Activated B cell treated with CpG ODN at 0.5 μM for 24 hours (primary cell): ENCODE data around the gene PDLIM4. TPM values are rescaled to one million over a fixed set of nuclear protein-coding genes. Genes with fewer than 3 reads are reported as not detected.

ENCODE experiments used
- ATAC-seq: fragments of 200-7000 bp; cut with Tn5 transposase; one replicate; pipeline ENCODE4 v1.10.0; 2021; ENCODE audit warnings: low read depth, mild to moderate bottlenecking, moderate library complexity
- CTCF ChIA-PET: fragments of 350-600 bp; sonication (Branson Sonifier 250); formaldehyde crosslinking; loops from one replicate; lab custom pipeline; 2021; ENCODE audit warnings: antibody characterized with exemption; lab: Charles Lee
- POLR2A ChIA-PET: fragments of 350-600 bp; sonication (Branson Sonifier 250); formaldehyde crosslinking; loops from one replicate; lab custom pipeline; 2021; ENCODE audit warnings: antibody characterized with exemption; lab: Charles Lee
- DNase-seq: peaks from one replicate; pipeline ENCODE4 v3.0.0; 2022
- H3K27ac Mint-ChIP-seq: one replicate; pipeline ENCODE4 v1.8.0; 2020; ENCODE audit warnings: mixed read lengths
- H3K27me3 Mint-ChIP-seq: one replicate; pipeline ENCODE4 v1.8.0; 2021; ENCODE audit warnings: mixed read lengths
- H3K36me3 Mint-ChIP-seq: one replicate; pipeline ENCODE4 v1.8.0; 2021; ENCODE audit warnings: low read depth, mixed read lengths
- H3K4me1 Mint-ChIP-seq: one replicate; pipeline ENCODE4 v1.8.0; 2021; ENCODE audit warnings: mixed read lengths
- H3K4me3 Mint-ChIP-seq: one replicate; pipeline ENCODE4 v1.8.0; 2020; ENCODE audit warnings: mild to moderate bottlenecking, mixed read lengths
- H3K9me3 Mint-ChIP-seq: one replicate; pipeline ENCODE4 v1.8.0; 2020; ENCODE audit warnings: mixed read lengths
- intact Hi-C: fragments of 100-400 bp; cut with micrococcal nuclease; formaldehyde crosslinking; loops from one replicate; pipeline ENCODE4 v1.15.1; 2024
- total RNA-seq: library from RNA; stranded (reverse); gene quantifications from 2 replicates; pipeline ENCODE4 v1.2.3, GENCODE V29; 2022
- TF ChIP-seq, protein P1 (sequence below): fragments of 200-600 bp; IDR thresholded peaks from one replicate; pipeline ENCODE4 v1.8.0; 2022; ENCODE audit warnings: antibody characterized with exemption, mild to moderate bottlenecking

PDLIM4 gene
- total RNA-seq, 1 donor from 2014 or later: not detected

- Mint-ChIP-seq H3K4me1 (peaks cover 15% of the 10 kb centered on the region), H3K4me3 (peak overlapping the region; percentile 87), H3K27me3 (peaks cover 34% of the 10 kb centered on the region), H3K36me3 (no peaks in the 10 kb centered on the region), H3K9me3 (no peaks in the 10 kb centered on the region), H3K27ac (peak overlapping the region; percentile 76)
- peak; percentile 56 for DNase-seq
- TF ChIP-seq, protein P1, sequence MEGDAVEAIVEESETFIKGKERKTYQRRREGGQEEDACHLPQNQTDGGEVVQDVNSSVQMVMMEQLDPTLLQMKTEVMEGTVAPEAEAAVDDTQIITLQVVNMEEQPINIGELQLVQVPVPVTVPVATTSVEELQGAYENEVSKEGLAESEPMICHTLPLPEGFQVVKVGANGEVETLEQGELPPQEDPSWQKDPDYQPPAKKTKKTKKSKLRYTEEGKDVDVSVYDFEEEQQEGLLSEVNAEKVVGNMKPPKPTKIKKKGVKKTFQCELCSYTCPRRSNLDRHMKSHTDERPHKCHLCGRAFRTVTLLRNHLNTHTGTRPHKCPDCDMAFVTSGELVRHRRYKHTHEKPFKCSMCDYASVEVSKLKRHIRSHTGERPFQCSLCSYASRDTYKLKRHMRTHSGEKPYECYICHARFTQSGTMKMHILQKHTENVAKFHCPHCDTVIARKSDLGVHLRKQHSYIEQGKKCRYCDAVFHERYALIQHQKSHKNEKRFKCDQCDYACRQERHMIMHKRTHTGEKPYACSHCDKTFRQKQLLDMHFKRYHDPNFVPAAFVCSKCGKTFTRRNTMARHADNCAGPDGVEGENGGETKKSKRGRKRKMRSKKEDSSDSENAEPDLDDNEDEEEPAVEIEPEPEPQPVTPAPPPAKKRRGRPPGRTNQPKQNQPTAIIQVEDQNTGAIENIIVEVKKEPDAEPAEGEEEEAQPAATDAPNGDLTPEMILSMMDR: no peak
- CTCF ChIA-PET: interaction anchor here (1.3 to 2.0 kb wide), 4 partner anchors 21 to 527 kb away, joined by 3 to 8 read pairs (median 6); partner anchors contain the start of gene SLC22A5
- peak; percentile 43 for ATAC-seq
- POLR2A ChIA-PET: interaction anchor here (1.0 to 2.3 kb wide), 7 partner anchors 24 to 203 kb away, joined by 3 to 18 read pairs (median 9); partner anchors contain the start of genes IRF1 and SLC22A5
- intact Hi-C loops: loop anchor here (5.0 kb wide), 4 partner anchors 56 to 656 kb away; partner anchors contain the start of gene RAPGEF6
Observed at GRCh38 chr5:132293066-132293991, 35.8 kb downstream of the PDLIM4 start.

DNA sequence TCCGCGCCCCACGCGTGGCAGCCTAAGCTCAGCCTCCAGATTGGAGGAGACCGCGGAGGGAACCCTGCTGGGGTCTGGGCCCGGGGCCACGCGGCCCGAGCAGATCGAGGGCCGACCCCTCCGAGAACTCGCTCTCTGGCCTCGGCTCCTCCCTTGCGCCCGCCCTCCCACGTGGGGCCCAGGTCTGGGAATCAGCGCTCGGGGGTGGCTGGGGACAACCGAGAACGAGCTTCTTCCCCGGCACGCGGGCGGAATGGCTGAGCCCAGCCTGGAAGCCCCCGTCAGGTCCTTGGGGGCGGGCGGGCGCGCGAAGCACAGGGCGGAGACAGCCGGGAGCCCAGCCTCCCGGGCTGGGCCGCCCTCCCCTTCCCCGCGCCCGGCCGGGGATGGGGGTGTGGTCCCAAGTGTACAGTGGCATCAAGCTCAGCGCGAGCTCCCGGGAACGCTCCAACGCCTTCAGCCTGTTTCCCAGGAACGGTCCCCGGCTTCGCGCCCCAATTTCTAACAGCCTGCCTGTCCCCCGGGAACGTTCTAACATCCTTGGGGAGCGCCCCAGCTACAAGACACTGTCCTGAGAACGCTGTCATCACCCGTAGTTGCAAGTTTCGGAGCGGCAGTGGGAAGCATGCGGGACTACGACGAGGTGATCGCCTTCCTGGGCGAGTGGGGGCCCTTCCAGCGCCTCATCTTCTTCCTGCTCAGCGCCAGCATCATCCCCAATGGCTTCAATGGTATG, 36.7 kb downstream of the PDLIM4 start, which contains the start of gene SLC22A4:
Gene SLC22A4, plus strand, starts transcription at position 403 of the 736 bp plus-strand sequence. Its CDS starts 223 bp downstream, at position 626.
- peak within 1 kb of the TSS; percentile 87 for H3K4me3 Mint-ChIP-seq
- POLR2A ChIA-PET: interaction anchor here (0.6 to 2.3 kb wide), 8 partner anchors 25 to 646 kb away, joined by 3 to 18 read pairs (median 7); partner anchors contain the start of genes IRF1 and SLC22A5
- intact Hi-C loops: loop anchor here (1.0 to 5.0 kb wide), 8 partner anchors 22 to 657 kb away; partner anchors contain the start of genes RAPGEF6 and SLC22A5
- peaks cover 15% of the 10 kb centered on the region for H3K4me1 Mint-ChIP-seq
- TF ChIP-seq, protein P1: no peak
- peaks cover 29% of the 10 kb centered on the region for H3K27me3 Mint-ChIP-seq
- H3K27ac Mint-ChIP-seq: peak within 1 kb of the TSS; percentile 76
- peak; percentile 85 for ATAC-seq
- CTCF ChIA-PET: interaction anchor here (1.3 to 2.0 kb wide), 3 partner anchors 22 to 526 kb away, joined by 3 to 8 read pairs (median 6); partner anchors contain the start of gene SLC22A5
- no peaks in the 10 kb centered on the region for H3K9me3 Mint-ChIP-seq
- no peaks in the 10 kb centered on the region for H3K36me3 Mint-ChIP-seq
- DNase-seq: peak; percentile 72

DNA sequence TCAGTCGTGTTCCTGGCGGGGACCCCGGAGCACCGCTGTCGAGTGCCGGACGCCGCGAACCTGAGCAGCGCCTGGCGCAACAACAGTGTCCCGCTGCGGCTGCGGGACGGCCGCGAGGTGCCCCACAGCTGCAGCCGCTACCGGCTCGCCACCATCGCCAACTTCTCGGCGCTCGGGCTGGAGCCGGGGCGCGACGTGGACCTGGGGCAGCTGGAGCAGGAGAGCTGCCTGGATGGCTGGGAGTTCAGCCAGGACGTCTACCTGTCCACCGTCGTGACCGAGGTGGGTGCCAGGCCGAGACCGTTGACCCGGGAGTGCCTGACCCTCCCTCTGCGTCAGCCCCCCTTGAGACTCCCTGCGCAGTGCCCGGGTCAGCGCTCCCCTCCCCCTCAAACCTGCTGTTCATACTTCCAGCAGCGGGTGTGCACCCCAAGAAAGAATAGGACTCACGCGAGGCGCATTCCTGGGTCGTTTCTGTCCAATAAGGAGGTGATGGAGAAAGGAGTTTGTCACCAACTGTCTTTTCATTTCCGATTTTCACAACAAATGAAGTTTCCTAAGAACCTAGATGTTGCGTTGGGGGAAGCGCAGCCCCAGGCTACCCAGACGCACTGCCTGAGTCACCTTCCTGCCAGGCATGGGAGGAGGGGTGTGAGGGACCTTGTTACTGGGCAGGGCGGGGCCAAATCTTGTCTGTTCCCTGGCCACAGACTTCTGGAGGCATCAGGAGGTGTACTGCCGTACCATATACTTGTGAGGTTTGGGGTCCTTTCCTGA, 37.4 kb downstream of the PDLIM4 start:
- CTCF ChIA-PET: interaction anchor here (0.7 to 1.9 kb wide), 2 partner anchors 47 to 74 kb away, joined by 3 to 8 read pairs; partner anchors contain the start of gene SLC22A5
- H3K27ac Mint-ChIP-seq: peak overlapping the region; percentile 7
- POLR2A ChIA-PET: interaction anchor here (1.5 to 2.3 kb wide), 3 partner anchors 63 to 201 kb away, joined by 9 to 11 read pairs (median 9); partner anchors contain the start of gene IRF1

More for the DNA sequence above, 37.4 kb downstream of the PDLIM4 start:
- no peaks in the 10 kb centered on the region for H3K9me3 Mint-ChIP-seq
- TF ChIP-seq, protein P1: no peak
- no peaks in the 10 kb centered on the region for H3K36me3 Mint-ChIP-seq
- peaks cover 27% of the 10 kb centered on the region for H3K27me3 Mint-ChIP-seq
- DNase-seq (no peak), ATAC-seq (peak; percentile 40)
- H3K4me1 Mint-ChIP-seq: peaks cover 15% of the 10 kb centered on the region
- intact Hi-C loops: loop anchor here (1.0 to 5.0 kb wide), 8 partner anchors 23 to 658 kb away; partner anchors contain the start of genes RAPGEF6 and SLC22A5
- peak overlapping the region; percentile 87 for H3K4me3 Mint-ChIP-seq
